GM23338 (cell line): ENCODE measurements around the gene ECE1. TPM values are rescaled to one million over a fixed set of nuclear protein-coding genes. Genes with fewer than 3 reads are reported as not detected.

Experiments
- ATAC-seq: fragments of 200-7000 bp; cut with Tn5 transposase; 3 replicates; pipeline ENCODE4 v1.9.1; 2020
- DNase-seq: peaks from one replicate; pipeline ENCODE4 v3.0.0-alpha.2; 2015; ENCODE audit warnings: low spot score
- H2AFZ ChIP-seq: fragments of 200-600 bp; sonication (generic); 2 replicates; pipeline ENCODE4 v1.8.0; 2016; ENCODE audit warnings: antibody characterized with exemption, mild to moderate bottlenecking, moderate library complexity
- H3F3A ChIP-seq: fragments of 200-600 bp; sonication (generic); replicated peaks from 2 replicates; pipeline ENCODE4 v1.8.0; 2017; ENCODE audit warnings: antibody characterized with exemption, mixed run types, low read depth
- H3K27ac ChIP-seq: fragments of 200-600 bp; sonication (generic); 2 replicates; pipeline ENCODE4 v1.6.1; 2016; ENCODE audit warnings: low read depth
- H3K27me3 ChIP-seq: fragments of 200-600 bp; sonication (generic); 2 replicates; pipeline ENCODE4 v1.8.0; 2016; ENCODE audit warnings: mild to moderate bottlenecking, mixed run types, moderate library complexity; ENCODE audit not compliant: insufficient read depth
- H3K36me3 ChIP-seq: fragments of 200-600 bp; sonication (generic); 2 replicates; pipeline ENCODE4 v1.8.0; 2016; ENCODE audit warnings: mild to moderate bottlenecking; ENCODE audit not compliant: insufficient read depth
- H3K4me1 ChIP-seq: fragments of 200-600 bp; sonication (generic); 2 replicates; pipeline ENCODE4 v1.8.0; 2016; ENCODE audit warnings: mild to moderate bottlenecking, moderate library complexity; ENCODE audit not compliant: insufficient read depth
- H3K4me2 ChIP-seq: fragments of 200-600 bp; sonication (generic); 2 replicates; pipeline ENCODE4 v1.7.1; 2017; ENCODE audit warnings: mixed run types
- H3K4me3 ChIP-seq: fragments of 200-600 bp; sonication (generic); 2 replicates; pipeline ENCODE4 v1.6.1; 2016; ENCODE audit warnings: mixed run types
- H3K79me2 ChIP-seq: fragments of 200-600 bp; sonication (generic); replicated peaks from 2 replicates; pipeline ENCODE4 v1.8.0; 2017; ENCODE audit warnings: mild to moderate bottlenecking; ENCODE audit not compliant: insufficient read depth
- H3K9me2 ChIP-seq: fragments of 200-600 bp; sonication (generic); 2 replicates; pipeline ENCODE4 v1.8.0; 2017; ENCODE audit not compliant: insufficient read depth
- H4K20me1 ChIP-seq: fragments of 200-600 bp; sonication (generic); replicated peaks from 2 replicates; pipeline ENCODE4 v1.8.0; 2017; ENCODE audit warnings: mild to moderate bottlenecking; ENCODE audit not compliant: insufficient read depth
- H3K27ac Mint-ChIP-seq: 2 replicates; pipeline ENCODE4 v1.8.0; 2020; ENCODE audit warnings: inconsistent platforms, mild to moderate bottlenecking, moderate library complexity, mixed read lengths
- H3K27me3 Mint-ChIP-seq: 3 replicates; pipeline ENCODE4 v1.8.0; 2022; ENCODE audit warnings: low read depth, mild to moderate bottlenecking, moderate library complexity, mixed read lengths, inconsistent platforms; ENCODE audit not compliant: insufficient read depth, poor library complexity
- H3K36me3 Mint-ChIP-seq: 3 replicates; pipeline ENCODE4 v1.8.0; 2021; ENCODE audit warnings: low read depth, mild to moderate bottlenecking, inconsistent platforms, moderate library complexity, mixed read lengths
- H3K4me1 Mint-ChIP-seq: 3 replicates; pipeline ENCODE4 v1.8.0; 2020; ENCODE audit warnings: mild to moderate bottlenecking, inconsistent platforms, mixed read lengths
- H3K4me3 Mint-ChIP-seq: 3 replicates; pipeline ENCODE4 v1.8.0; 2021; ENCODE audit warnings: moderate library complexity, mild to moderate bottlenecking, inconsistent platforms, mixed read lengths
- H3K9me3 Mint-ChIP-seq: 3 replicates; pipeline ENCODE4 v1.8.0; 2020; ENCODE audit warnings: moderate library complexity, mild to moderate bottlenecking, inconsistent platforms, mixed read lengths
- CREB1 ChIP-seq: fragments of 250-450 bp; sonication (Bioruptor Pico); IDR thresholded peaks from 2 replicates; pipeline ENCODE4 v1.5.0; 2020; ENCODE audit warnings: low read depth, mild to moderate bottlenecking, moderate library complexity
- EZH2 ChIP-seq: fragments of 200-600 bp; sonication (generic); IDR thresholded peaks from one replicate; pipeline ENCODE4 v1.8.0; 2017; ENCODE audit warnings: antibody characterized with exemption, mild to moderate bottlenecking, low read depth; ENCODE audit not compliant: unreplicated experiment
- EZH2phosphoT487 ChIP-seq: fragments of 200-600 bp; sonication (generic); IDR thresholded peaks from one replicate; pipeline ENCODE4 v1.8.1; 2018; ENCODE audit warnings: antibody characterized with exemption; ENCODE audit not compliant: unreplicated experiment
- JUNB ChIP-seq: IDR thresholded peaks from one replicate; pipeline ENCODE4 v1.6.1; 2016; ENCODE audit warnings: antibody characterized with exemption; ENCODE audit not compliant: unreplicated experiment
- NANOG ChIP-seq: IDR thresholded peaks from 2 replicates; pipeline ENCODE4 v1.6.1; 2016; ENCODE audit warnings: antibody characterized with exemption, borderline replicate concordance
- POLR2AphosphoS5 ChIP-seq: IDR thresholded peaks from 2 replicates; pipeline ENCODE4 v1.6.1; 2016; ENCODE audit warnings: antibody characterized with exemption, low read depth
- STAT1 ChIP-seq: IDR thresholded peaks from one replicate; pipeline ENCODE4 v1.6.1; 2016; ENCODE audit warnings: antibody characterized with exemption; ENCODE audit not compliant: unreplicated experiment
- ZNF114 ChIP-seq: fragments of 250-450 bp; sonication (Bioruptor Pico); IDR thresholded peaks from 2 replicates; pipeline ENCODE4 v1.5.0; 2020; ENCODE audit warnings: mild to moderate bottlenecking, moderate library complexity
- ZNF331 ChIP-seq: fragments of 250-450 bp; sonication (Bioruptor Pico); IDR thresholded peaks from 2 replicates; pipeline ENCODE4 v1.5.0; 2020; ENCODE audit warnings: low read depth, mild to moderate bottlenecking, moderate library complexity
- polyA plus RNA-seq: library from polyadenylated mRNA; unstranded; fragments of >200 nt; fragmentation: Nextera tagmentation; extraction: Ambion mirVana; gene quantifications from 2 replicates; pipeline ENCODE4 v1.2.1, GENCODE V29; 2016
- total RNA-seq: library from RNA; depleted of rRNA; stranded (reverse); fragments of >200 nt; shearing (Covaris generic); gene quantifications from 2 replicates; pipeline ENCODE4 v1.2.3, GENCODE V29; 2014
- TF ChIP-seq, protein P1 (sequence below): IDR thresholded peaks from one replicate; pipeline ENCODE4 v1.6.1; 2018; ENCODE audit warnings: antibody characterized with exemption; ENCODE audit not compliant: unreplicated experiment
- TF ChIP-seq, protein P2 (sequence below): IDR thresholded peaks from 2 replicates; pipeline ENCODE4 v1.6.1; 2016; ENCODE audit warnings: antibody characterized with exemption
- TF ChIP-seq, protein P3 (sequence below): fragments of 250-450 bp; sonication (Bioruptor Pico); IDR thresholded peaks from 2 replicates; pipeline ENCODE4 v1.5.0; 2020; ENCODE audit warnings: mild to moderate bottlenecking, moderate library complexity

ECE1 gene
- total and polyA plus RNA-seq, 2 experiments from 2014 or later = 11.0 to 45.0 TPM

DNA sequence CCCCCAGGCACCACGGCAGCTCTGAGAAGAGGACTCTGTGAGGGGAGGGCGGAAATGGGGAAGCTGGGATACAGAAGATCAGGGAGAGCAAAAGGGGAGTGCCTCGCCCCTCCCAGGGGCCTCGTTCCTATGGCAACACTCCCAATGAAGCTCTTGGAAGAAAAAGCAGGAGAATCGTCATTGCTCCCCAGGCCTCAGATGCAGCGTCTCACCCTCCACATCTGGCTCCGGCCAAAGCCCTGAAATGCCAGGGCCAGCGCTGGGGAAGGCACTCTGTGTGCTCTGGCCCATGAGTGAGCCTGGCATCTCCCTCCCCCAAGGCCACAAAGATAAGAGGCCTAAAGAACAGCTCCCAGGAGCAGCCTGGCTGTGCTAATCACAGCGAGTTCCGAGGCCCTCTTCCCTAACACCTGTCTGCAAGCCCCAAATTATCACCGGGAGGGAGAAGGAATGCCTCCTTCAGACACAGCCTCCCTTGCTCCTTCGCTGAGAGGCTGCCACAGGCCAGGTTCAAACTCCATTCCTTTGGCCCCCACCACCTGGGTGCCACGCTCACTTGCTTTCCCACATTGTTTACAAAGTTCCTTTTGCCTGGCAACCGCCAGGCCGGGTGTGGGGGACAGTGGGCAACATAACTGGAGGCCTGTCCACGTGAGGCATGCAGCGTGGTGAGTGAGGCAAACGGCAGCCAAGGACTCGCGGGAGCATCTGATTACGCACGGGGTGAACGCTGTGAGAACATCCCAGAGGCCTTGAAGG lies 27.8 kb downstream of the ECE1 start (continued):
- TF ChIP-seq, protein P1, sequence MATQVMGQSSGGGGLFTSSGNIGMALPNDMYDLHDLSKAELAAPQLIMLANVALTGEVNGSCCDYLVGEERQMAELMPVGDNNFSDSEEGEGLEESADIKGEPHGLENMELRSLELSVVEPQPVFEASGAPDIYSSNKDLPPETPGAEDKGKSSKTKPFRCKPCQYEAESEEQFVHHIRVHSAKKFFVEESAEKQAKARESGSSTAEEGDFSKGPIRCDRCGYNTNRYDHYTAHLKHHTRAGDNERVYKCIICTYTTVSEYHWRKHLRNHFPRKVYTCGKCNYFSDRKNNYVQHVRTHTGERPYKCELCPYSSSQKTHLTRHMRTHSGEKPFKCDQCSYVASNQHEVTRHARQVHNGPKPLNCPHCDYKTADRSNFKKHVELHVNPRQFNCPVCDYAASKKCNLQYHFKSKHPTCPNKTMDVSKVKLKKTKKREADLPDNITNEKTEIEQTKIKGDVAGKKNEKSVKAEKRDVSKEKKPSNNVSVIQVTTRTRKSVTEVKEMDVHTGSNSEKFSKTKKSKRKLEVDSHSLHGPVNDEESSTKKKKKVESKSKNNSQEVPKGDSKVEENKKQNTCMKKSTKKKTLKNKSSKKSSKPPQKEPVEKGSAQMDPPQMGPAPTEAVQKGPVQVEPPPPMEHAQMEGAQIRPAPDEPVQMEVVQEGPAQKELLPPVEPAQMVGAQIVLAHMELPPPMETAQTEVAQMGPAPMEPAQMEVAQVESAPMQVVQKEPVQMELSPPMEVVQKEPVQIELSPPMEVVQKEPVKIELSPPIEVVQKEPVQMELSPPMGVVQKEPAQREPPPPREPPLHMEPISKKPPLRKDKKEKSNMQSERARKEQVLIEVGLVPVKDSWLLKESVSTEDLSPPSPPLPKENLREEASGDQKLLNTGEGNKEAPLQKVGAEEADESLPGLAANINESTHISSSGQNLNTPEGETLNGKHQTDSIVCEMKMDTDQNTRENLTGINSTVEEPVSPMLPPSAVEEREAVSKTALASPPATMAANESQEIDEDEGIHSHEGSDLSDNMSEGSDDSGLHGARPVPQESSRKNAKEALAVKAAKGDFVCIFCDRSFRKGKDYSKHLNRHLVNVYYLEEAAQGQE = no peak
- TF ChIP-seq POLR2AphosphoS5 (no peak), JUNB (no peak)

DNA sequence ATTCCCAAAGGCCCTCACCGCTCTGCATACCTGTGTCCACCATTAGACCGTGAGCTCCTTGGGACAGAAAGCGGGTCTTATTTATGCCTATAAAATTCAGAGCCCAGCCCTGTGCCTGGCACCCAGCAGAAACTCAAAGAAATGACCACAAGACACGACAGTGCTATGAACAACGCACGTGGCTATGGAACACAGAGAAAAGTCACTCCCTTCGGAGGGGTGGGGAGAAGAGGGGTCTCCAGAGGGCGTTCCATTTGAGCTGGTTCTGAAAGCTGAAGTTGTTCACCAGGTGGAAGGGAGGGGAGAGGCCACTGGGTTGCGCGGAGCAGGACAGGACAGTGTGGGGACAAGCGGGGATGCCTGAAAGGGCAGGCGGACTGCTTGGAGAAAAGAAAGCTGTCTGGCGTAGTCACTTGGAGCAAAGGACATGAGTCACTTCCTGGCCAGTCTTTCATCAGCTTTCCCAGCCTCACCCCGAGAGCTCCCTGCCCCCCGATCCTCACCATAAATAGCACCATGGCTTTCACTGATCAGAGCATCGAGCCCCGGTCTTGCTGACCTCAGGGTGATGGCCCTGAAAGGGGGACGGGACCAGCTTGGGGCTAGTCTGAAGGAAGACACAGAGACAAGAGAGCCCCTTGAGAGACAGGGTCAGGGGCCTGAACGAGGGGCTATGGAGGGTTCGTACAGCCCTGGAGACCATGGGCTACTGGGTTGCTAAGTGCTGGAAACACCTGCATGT lies 28.5 kb downstream of the ECE1 start:
- no peak overlapping the region for H2AFZ ChIP-seq
- 0 out of 2 replicates have a peak, but pooled peaks cover 4% of the 10 kb centered on the region for H4K20me1 ChIP-seq
- peak overlapping the region; percentile 66 for H3K4me2 ChIP-seq
- H3K4me3 Mint-ChIP-seq = no peak overlapping the region; the same call in 2 of the 3 replicates
- H3K4me1 Mint-ChIP-seq = peaks cover 21% of the 10 kb centered on the region
- no peak overlapping the region for H3K4me3 ChIP-seq
- H3K9me3 Mint-ChIP-seq = no peaks in the 10 kb centered on the region
- H3K4me1 ChIP-seq = peaks cover 13% of the 10 kb centered on the region
- no peaks in the 10 kb centered on the region for H3K36me3 ChIP-seq
- no peaks in the 10 kb centered on the region for H3F3A ChIP-seq
- peaks cover 7% of the 10 kb centered on the region; the same call in 2 of the 3 replicates for H3K36me3 Mint-ChIP-seq
- H3K27ac Mint-ChIP-seq = peak overlapping the region; percentile 92
- peaks cover 9% of the 10 kb centered on the region for H3K27me3 Mint-ChIP-seq
- ATAC-seq = peak; percentile 15
- H3K9me2 ChIP-seq = no peaks in the 10 kb centered on the region
- peak overlapping the region; percentile 69 for H3K27ac ChIP-seq
- H3K27me3 ChIP-seq = no peaks in the 10 kb centered on the region
- no peaks in the 10 kb centered on the region for H3K79me2 ChIP-seq
- DNase-seq = peak; percentile 33
- TF ChIP-seq, protein P2, sequence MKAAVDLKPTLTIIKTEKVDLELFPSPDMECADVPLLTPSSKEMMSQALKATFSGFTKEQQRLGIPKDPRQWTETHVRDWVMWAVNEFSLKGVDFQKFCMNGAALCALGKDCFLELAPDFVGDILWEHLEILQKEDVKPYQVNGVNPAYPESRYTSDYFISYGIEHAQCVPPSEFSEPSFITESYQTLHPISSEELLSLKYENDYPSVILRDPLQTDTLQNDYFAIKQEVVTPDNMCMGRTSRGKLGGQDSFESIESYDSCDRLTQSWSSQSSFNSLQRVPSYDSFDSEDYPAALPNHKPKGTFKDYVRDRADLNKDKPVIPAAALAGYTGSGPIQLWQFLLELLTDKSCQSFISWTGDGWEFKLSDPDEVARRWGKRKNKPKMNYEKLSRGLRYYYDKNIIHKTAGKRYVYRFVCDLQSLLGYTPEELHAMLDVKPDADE = no peak
- TF ChIP-seq JUNB (no peak), ZNF114 (CRISPR knock-in tag) (no peak), EZH2 (no peak), STAT1 (no peak), EZH2phosphoT487 (no peak), POLR2AphosphoS5 (no peak), CREB1 (CRISPR knock-in tag) (no peak), NANOG (no peak), ZNF331 (CRISPR knock-in tag) (no peak)
- TF ChIP-seq, protein P3, sequence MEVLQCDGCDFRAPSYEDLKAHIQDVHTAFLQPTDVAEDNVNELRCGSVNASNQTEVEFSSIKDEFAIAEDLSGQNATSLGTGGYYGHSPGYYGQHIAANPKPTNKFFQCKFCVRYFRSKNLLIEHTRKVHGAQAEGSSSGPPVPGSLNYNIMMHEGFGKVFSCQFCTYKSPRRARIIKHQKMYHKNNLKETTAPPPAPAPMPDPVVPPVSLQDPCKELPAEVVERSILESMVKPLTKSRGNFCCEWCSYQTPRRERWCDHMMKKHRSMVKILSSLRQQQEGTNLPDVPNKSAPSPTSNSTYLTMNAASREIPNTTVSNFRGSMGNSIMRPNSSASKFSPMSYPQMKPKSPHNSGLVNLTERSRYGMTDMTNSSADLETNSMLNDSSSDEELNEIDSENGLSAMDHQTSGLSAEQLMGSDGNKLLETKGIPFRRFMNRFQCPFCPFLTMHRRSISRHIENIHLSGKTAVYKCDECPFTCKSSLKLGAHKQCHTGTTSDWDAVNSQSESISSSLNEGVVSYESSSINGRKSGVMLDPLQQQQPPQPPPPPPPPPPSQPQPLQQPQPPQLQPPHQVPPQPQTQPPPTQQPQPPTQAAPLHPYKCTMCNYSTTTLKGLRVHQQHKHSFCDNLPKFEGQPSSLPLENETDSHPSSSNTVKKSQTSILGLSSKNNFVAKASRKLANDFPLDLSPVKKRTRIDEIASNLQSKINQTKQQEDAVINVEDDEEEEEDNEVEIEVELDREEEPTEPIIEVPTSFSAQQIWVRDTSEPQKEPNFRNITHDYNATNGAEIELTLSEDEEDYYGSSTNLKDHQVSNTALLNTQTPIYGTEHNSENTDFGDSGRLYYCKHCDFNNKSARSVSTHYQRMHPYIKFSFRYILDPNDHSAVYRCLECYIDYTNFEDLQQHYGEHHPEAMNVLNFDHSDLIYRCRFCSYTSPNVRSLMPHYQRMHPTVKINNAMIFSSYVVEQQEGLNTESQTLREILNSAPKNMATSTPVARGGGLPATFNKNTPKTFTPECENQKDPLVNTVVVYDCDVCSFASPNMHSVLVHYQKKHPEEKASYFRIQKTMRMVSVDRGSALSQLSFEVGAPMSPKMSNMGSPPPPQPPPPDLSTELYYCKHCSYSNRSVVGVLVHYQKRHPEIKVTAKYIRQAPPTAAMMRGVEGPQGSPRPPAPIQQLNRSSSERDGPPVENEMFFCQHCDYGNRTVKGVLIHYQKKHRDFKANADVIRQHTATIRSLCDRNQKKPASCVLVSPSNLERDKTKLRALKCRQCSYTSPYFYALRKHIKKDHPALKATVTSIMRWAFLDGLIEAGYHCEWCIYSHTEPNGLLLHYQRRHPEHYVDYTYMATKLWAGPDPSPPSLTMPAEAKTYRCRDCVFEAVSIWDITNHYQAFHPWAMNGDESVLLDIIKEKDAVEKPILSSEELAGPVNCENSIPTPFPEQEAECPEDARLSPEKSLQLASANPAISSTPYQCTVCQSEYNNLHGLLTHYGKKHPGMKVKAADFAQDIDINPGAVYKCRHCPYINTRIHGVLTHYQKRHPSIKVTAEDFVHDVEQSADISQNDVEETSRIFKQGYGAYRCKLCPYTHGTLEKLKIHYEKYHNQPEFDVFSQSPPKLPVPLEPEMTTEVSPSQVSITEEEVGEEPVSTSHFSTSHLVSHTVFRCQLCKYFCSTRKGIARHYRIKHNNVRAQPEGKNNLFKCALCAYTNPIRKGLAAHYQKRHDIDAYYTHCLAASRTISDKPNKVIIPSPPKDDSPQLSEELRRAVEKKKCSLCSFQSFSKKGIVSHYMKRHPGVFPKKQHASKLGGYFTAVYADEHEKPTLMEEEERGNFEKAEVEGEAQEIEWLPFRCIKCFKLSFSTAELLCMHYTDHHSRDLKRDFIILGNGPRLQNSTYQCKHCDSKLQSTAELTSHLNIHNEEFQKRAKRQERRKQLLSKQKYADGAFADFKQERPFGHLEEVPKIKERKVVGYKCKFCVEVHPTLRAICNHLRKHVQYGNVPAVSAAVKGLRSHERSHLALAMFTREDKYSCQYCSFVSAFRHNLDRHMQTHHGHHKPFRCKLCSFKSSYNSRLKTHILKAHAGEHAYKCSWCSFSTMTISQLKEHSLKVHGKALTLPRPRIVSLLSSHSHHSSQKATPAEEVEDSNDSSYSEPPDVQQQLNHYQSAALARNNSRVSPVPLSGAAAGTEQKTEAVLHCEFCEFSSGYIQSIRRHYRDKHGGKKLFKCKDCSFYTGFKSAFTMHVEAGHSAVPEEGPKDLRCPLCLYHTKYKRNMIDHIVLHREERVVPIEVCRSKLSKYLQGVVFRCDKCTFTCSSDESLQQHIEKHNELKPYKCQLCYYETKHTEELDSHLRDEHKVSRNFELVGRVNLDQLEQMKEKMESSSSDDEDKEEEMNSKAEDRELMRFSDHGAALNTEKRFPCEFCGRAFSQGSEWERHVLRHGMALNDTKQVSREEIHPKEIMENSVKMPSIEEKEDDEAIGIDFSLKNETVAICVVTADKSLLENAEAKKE (CRISPR knock-in tag) = no peak
